ENCODE results near the gene DCC.

The DCC gene

DNA sequence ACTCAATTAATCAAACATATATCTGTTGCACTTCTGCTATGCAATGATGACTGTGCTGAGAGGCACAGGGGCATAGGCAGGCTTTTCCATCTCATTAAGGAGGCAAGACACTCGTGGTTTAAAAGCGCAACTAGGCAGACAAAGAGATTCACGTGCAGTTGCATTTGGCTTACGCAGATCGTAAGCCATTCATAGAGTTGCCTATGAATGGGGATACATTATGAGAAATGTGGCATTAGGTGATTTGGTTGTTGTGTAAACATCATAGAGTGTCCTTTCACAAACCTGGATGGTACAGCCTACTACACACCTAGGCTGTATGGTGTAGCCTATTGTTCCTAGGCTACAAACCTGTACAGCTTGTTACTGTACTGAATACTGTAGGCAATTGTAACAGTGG is 284.7 kb downstream of the DCC start:
- ChIA-PET CTCF (no interaction called here), POLR2A (no interaction called here)
- no peak for DNase-seq (ENCODE audit: extremely low spot score)
- TF ChIP-seq NFRKB (IDR thresholded peaks at IDR 0.05) (no peak), SUZ12 (IDR thresholded peaks at IDR 0.05) (no peak), SP1 (IDR thresholded peaks at IDR 0.05) (no peak), FOXA1 (IDR thresholded peaks at IDR 0.05) (no peak), BHLHE40 (IDR thresholded peaks at IDR 0.05; ENCODE audit: borderline replicate concordance) (no peak), HDGF (IDR thresholded peaks at IDR 0.05; ENCODE audit: borderline replicate concordance) (no peak), CTBP1 (IDR thresholded peaks at IDR 0.05; ENCODE audit: borderline replicate concordance) (no peak)
- TF ChIP-seq, protein P1, sequence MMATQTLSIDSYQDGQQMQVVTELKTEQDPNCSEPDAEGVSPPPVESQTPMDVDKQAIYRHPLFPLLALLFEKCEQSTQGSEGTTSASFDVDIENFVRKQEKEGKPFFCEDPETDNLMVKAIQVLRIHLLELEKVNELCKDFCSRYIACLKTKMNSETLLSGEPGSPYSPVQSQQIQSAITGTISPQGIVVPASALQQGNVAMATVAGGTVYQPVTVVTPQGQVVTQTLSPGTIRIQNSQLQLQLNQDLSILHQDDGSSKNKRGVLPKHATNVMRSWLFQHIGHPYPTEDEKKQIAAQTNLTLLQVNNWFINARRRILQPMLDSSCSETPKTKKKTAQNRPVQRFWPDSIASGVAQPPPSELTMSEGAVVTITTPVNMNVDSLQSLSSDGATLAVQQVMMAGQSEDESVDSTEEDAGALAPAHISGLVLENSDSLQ (IDR thresholded peaks at IDR 0.05): no peak

- ChIA-PET CTCF (no interaction called here), POLR2A (no interaction called here)
- TF ChIP-seq FOXK2 (IDR thresholded peaks at IDR 0.05): no peak
- TF ChIP-seq FOXA1 (IDR thresholded peaks at IDR 0.05): no peak
- TF ChIP-seq HDGF (IDR thresholded peaks at IDR 0.05; ENCODE audit: borderline replicate concordance): no peak
- TF ChIP-seq CTBP1 (IDR thresholded peaks at IDR 0.05; ENCODE audit: borderline replicate concordance): no peak
- TF ChIP-seq ELF4 (IDR thresholded peaks at IDR 0.05): no peak
- no peak for TF ChIP-seq L3MBTL2 (conservative IDR thresholded peaks at IDR 0.05)
- TF ChIP-seq SUZ12 (IDR thresholded peaks at IDR 0.05): no peak
- no peak for TF ChIP-seq ZNF384 (IDR thresholded peaks at IDR 0.05)
- no peak for TF ChIP-seq NFRKB (IDR thresholded peaks at IDR 0.05)
- no peak for TF ChIP-seq BHLHE40 (IDR thresholded peaks at IDR 0.05; ENCODE audit: borderline replicate concordance)
- TF ChIP-seq SP1 (IDR thresholded peaks at IDR 0.05): no peak
- TF ChIP-seq LEF1 (IDR thresholded peaks at IDR 0.05; ENCODE audit: borderline replicate concordance): no peak
- no peak for TF ChIP-seq ARNT (IDR thresholded peaks at IDR 0.05)
- TF ChIP-seq, protein P1 (IDR thresholded peaks at IDR 0.05): no peak
- no peak for TF ChIP-seq FOXM1 (IDR thresholded peaks at IDR 0.05; ENCODE audit: borderline replicate concordance)
- TF ChIP-seq TARDBP (IDR thresholded peaks at IDR 0.05): no peak
- no peak for DNase-seq (ENCODE audit: extremely low spot score)
These were observed 296.5 kb downstream of the DCC start for GRCh38 chr18:52636536-52636935.

DNA sequence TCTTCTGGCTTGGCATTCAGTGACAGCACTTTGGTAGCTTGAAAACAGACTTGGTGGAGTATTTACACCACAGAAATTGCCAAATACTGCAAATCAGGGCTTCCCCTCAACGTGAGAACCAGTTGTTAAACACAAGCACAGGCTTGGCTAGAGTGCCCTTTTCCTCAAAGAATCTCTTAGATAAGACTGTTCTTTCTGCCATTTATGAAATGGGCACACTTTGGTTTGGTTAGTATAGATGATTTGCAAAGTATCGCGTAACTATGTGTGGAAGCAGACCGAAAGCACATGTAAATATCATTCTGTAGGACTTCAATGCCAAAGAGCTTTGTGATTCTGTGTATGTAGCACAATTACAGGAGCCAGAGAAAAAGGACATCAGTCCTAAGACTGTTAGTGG is 308.2 kb downstream of the DCC start:
- DNase-seq (ENCODE audit: extremely low spot score): no peak
- TF ChIP-seq, protein P1 (IDR thresholded peaks at IDR 0.05): no peak
- no peak for TF ChIP-seq NFRKB (IDR thresholded peaks at IDR 0.05)
- TF ChIP-seq ELF4 (IDR thresholded peaks at IDR 0.05): no peak
- no peak for TF ChIP-seq CTBP1 (IDR thresholded peaks at IDR 0.05; ENCODE audit: borderline replicate concordance)
- TF ChIP-seq BHLHE40 (IDR thresholded peaks at IDR 0.05; ENCODE audit: borderline replicate concordance): no peak
- TF ChIP-seq FOXM1 (IDR thresholded peaks at IDR 0.05; ENCODE audit: borderline replicate concordance): no peak
- ChIA-PET CTCF (interaction anchor here (0.7 kb wide), 1 partner anchor 215 kb away, joined by 3 read pairs; no protein-coding TSS in a partner anchor), POLR2A (no interaction called here)

DNA sequence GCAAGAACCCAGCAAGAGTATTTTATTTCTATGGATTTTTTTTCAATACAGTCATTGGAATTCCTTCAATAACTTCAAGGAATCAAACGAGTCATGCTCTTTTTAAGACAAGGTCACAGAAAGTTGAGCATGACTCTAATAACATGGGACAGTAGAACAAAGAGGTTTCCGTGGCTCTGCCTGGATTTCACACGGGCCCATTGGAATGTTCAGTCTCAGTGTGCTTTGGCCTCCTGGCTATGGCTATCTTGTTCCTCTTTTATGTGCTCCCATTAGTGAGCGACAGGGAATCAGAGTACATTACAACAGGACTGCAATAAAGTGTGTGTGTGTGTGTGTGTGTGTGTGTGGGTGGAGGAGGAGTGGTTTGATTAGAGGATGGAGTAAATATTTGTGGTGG is 312.4 kb downstream of the DCC start:
- no peak for DNase-seq (ENCODE audit: extremely low spot score)
- TF ChIP-seq, protein P1 (IDR thresholded peaks at IDR 0.05): no peak
- no peak for TF ChIP-seq ARNT (IDR thresholded peaks at IDR 0.05)
- no peak for TF ChIP-seq ELF4 (IDR thresholded peaks at IDR 0.05)
- no peak for TF ChIP-seq TARDBP (IDR thresholded peaks at IDR 0.05)
- no peak for TF ChIP-seq BHLHE40 (IDR thresholded peaks at IDR 0.05; ENCODE audit: borderline replicate concordance)
- TF ChIP-seq FOXA1 (IDR thresholded peaks at IDR 0.05): no peak
- no peak for TF ChIP-seq CTBP1 (IDR thresholded peaks at IDR 0.05; ENCODE audit: borderline replicate concordance)
- TF ChIP-seq SP1 (IDR thresholded peaks at IDR 0.05): no peak
- no peak for TF ChIP-seq FOXM1 (IDR thresholded peaks at IDR 0.05; ENCODE audit: borderline replicate concordance)
- TF ChIP-seq FOXK2 (IDR thresholded peaks at IDR 0.05): no peak
- TF ChIP-seq L3MBTL2 (conservative IDR thresholded peaks at IDR 0.05): no peak
- TF ChIP-seq NFRKB (IDR thresholded peaks at IDR 0.05): no peak
- TF ChIP-seq ZNF384 (IDR thresholded peaks at IDR 0.05): no peak
- TF ChIP-seq HDGF (IDR thresholded peaks at IDR 0.05; ENCODE audit: borderline replicate concordance): no peak
- no peak for TF ChIP-seq SUZ12 (IDR thresholded peaks at IDR 0.05)
- TF ChIP-seq LEF1 (IDR thresholded peaks at IDR 0.05; ENCODE audit: borderline replicate concordance): no peak
- POLR2A ChIA-PET: no interaction called here
- CTCF ChIA-PET: no interaction called here

- no peak for DNase-seq (ENCODE audit: extremely low spot score)
- POLR2A ChIA-PET: no interaction called here
- CTCF ChIA-PET: no interaction called here
- TF ChIP-seq ARNT (IDR thresholded peaks at IDR 0.05) (no peak), FOXM1 (IDR thresholded peaks at IDR 0.05; ENCODE audit: borderline replicate concordance) (no peak), BHLHE40 (IDR thresholded peaks at IDR 0.05; ENCODE audit: borderline replicate concordance) (no peak), NFRKB (IDR thresholded peaks at IDR 0.05) (no peak), CTBP1 (IDR thresholded peaks at IDR 0.05; ENCODE audit: borderline replicate concordance) (no peak), ELF4 (IDR thresholded peaks at IDR 0.05) (no peak), TARDBP (IDR thresholded peaks at IDR 0.05) (no peak), SUZ12 (IDR thresholded peaks at IDR 0.05) (no peak), ZNF384 (IDR thresholded peaks at IDR 0.05) (no peak), FOXA1 (IDR thresholded peaks at IDR 0.05) (no peak), HDGF (IDR thresholded peaks at IDR 0.05; ENCODE audit: borderline replicate concordance) (no peak), SP1 (IDR thresholded peaks at IDR 0.05) (no peak), LEF1 (IDR thresholded peaks at IDR 0.05; ENCODE audit: borderline replicate concordance) (no peak), L3MBTL2 (conservative IDR thresholded peaks at IDR 0.05) (no peak), FOXK2 (IDR thresholded peaks at IDR 0.05) (no peak)
- TF ChIP-seq, protein P1 (IDR thresholded peaks at IDR 0.05): no peak
These were observed 317.2 kb downstream of the DCC start for GRCh38 chr18:52657043-52657805.

All from HEK293T (cell line).